Stimulated activated CD4-positive, alpha-beta T cell treated with anti-CD3 and anti-CD28 coated beads, Interleukin-1b, Interleukin-23, amount 100 ng/mL, for 1 hour (primary cell): ENCODE results near the gene CUL4A.

Source experiments
- DNase-seq, 2 donors: peaks; one replicate each; pipeline ENCODE4 v3.0.0-alpha.2; 2020; ENCODE audit warnings: low read depth in 2 of 2

The CUL4A gene

GRCh38 chr13:113208421-113209335 lies 735 bp upstream of the CUL4A start, which contains the start of gene PCID2:
Gene PCID2 (minus strand): TSS chr13:113208669. CDS start chr13:113208634, 35 bp downstream.
- peak; percentile 80 to 90 for DNase-seq

DNA sequence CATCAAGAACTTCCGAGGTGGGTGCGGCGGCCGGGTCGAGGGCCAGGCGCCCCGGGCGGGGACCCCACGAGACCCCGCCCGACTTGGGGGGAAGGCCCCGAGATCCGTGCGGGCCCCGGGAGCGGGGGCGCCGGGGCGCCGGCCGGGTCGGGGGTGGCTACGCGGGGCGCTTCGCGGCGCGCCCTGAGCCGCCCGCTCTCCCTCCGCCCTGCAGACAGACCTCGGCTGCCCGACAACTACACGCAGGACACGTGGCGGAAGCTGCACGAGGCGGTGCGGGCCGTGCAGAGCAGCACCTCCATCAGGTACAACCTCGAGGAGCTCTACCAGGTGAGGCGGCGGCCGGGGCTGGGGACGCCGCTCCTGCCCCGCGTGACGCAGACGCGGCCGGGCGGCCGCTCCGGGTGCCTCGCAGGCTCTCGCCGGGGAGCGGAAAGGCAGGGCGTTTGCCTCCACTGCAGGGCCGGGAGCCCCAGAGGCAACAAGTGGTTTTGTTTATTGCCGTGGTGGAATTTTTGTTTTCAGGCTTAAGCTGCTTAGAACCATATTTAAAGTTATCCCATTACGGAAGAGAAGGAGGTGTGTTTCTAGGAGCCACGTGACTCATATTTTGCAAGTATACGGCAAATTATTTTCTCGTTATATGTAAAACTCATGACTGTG lies 477 bp downstream of the CUL4A start:
- DNase-seq: peak; percentile 36 to 37

GRCh38 chr13:113210833-113211232 lies 1.4 kb downstream of the CUL4A start:
- DNase-seq: no peak

GRCh38 chr13:113211774-113212173 lies 2.4 kb downstream of the CUL4A start:
- no peak for DNase-seq

DNA sequence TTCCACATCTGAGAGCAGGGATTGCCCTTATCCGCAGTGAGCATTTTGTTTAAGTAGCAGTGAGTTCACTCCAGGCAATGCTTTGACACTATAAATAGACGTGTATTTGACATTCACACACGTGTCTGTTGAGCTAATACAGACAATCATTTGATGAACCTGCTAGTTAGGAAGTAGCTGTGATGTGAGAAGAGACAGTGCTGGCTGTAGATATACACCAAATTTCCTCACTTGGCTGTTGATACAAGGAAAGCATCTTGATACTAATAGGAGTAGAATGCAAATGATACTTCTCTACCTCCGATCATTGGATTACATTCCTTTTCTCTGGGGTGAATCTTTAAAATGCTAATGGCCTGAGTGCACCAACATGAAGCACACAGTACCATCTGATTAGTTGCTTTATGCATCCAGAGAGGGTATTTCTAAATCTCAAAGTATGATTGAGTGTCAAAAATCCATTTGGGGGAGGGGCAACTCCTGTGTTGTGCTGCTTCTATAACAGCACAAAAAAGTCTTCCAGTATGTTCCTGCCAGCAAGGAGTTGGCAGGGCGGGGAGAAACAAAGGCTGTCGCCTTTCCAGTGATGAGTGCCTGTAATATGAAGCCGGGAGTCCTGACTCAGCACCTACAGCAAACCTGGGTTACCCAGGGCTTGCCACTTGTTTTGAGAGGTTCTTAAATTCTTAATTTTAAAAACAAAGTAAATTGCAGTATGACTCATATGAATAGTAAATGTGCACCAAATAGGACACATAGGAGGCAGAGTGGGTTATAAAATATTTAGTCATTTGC lies 7.0 kb downstream of the CUL4A start:
- no peak for DNase-seq

GRCh38 chr13:113218586-113218985 lies 9.2 kb downstream of the CUL4A start:
- DNase-seq: no peak

DNA sequence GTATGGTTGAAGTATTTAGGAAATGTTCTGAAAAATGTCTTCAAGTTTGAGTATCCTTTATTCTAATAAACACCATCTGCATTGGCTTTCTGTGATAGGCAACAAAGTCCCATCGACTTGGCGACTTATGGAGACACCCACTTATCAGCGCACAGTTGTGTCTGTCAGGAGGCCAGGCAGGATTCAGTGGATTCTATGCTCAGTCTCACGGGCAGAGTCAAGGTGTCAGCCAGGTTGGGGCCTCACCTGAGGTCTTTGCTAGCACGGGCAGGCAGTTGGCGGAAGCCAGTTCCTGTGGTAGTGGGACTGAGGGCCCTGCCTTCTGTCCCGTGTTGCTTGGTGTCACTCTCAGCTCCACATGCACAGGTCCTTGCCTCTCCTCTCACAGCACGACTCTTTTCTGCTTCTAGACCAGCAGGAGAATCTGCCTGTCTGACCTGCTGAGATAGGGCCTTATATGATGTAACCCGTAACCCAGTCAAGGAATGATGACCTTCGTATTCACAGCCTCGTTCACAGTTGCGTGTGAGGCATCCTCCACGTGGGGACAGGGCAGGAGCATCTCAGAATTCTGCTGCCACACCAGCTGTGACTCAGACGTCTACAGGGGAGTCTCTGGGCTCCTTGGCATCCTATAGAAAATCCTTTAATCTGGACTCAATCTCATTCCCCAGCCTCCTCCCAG lies 10.0 kb downstream of the CUL4A start:
- no peak for DNase-seq

DNA sequence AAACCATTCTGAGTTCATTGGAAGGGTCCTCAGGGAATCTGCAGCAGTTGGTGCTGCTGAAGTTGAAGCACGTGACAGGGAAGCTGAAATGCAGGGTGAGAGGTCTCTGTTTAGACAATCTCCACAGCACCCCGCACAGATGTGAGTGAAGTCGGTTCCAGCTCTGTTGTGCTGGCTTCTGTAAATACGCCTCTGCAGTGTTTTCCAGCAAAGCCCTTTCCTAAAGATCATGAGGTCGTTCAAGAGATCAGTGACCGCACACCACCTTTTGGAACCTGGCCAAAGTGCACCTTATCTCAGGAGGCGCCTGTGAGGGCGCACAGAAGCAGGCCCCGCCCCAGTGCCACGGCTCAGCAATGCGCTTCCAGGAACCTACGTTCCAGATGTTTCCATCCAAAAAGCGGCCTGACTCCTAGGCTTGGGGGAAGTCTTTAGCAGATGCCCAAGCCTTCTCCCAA lies 10.8 kb downstream of the CUL4A start:
- DNase-seq: no peak

GRCh38 chr13:113220877-113221276 lies 11.5 kb downstream of the CUL4A start:
- DNase-seq: no peak

- no peak for DNase-seq
Observed at GRCh38 chr13:113223070-113223469, 13.7 kb downstream of the CUL4A start.

DNA sequence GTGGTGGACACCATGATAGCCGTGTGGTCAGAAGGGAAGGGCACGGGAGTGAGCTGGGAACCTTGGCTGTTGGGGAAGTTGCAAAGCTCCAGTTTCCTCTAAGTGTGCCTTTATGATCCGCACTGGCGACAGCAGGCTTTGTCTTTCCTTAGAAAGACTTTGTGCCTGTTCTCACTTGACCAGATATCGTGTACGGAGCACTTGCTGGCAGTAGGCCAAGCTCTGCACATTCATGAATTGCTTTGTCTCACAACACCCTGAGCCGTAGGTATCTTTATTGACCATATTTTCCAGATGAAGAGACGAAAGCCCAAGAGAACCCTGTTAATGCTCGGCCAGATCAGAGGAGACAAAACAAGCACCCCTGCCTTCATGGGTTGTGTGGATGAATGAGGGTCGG lies 15.1 kb downstream of the CUL4A start:
- DNase-seq: no peak

DNA sequence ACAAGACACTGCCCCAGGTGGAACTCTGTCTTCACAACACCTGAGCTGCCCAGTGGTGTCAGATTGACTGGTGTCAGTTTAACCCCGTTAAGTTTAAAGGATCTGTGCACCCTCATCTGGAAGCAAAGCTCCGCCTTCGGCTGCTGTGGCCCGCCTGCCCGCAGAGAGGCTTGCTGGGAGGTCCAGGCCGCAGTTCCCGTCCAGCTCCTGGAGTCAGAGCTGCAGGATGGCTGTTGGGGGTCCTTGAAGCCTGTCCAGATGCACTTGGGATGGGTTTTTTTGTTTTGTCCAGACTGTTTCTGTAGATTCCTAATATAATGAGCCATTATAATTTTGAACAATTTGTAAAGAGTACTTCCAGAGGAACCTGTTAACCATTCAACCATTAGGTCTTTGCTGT lies 16.1 kb downstream of the CUL4A start:
- DNase-seq: no peak

DNA sequence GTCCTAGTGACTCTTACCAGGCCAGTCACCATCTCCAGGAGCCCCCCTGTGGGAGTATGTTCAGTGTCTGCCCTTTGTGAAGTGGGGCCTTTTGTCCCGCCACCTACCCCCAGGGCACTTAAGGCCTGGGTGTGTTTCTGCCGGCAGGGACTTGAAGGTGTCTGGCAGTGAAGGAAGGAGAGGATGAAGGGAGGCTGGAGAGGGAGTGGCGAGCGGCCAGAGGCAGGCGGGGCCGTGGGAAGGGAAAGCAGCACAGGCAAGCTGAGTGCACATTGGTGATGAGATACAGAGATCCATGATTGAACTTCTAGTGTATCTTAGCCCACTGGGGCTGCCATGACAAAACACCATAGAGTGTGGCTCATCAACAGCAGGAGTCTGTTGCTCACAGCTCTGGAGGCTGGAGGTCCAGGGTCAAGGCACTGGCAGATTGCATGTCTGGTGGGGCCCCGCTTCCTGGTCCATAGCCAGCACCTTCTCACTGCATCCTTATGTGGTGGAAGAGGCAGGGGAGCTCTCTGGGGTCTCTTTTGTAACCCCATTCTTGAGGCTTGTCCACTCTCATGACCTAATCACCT lies 17.5 kb downstream of the CUL4A start:
- DNase-seq: no peak

GRCh38 chr13:113229161-113229560 lies 19.7 kb downstream of the CUL4A start:
- DNase-seq: no peak

GRCh38 chr13:113229791-113230190 lies 20.4 kb downstream of the CUL4A start:
- no peak for DNase-seq

DNA sequence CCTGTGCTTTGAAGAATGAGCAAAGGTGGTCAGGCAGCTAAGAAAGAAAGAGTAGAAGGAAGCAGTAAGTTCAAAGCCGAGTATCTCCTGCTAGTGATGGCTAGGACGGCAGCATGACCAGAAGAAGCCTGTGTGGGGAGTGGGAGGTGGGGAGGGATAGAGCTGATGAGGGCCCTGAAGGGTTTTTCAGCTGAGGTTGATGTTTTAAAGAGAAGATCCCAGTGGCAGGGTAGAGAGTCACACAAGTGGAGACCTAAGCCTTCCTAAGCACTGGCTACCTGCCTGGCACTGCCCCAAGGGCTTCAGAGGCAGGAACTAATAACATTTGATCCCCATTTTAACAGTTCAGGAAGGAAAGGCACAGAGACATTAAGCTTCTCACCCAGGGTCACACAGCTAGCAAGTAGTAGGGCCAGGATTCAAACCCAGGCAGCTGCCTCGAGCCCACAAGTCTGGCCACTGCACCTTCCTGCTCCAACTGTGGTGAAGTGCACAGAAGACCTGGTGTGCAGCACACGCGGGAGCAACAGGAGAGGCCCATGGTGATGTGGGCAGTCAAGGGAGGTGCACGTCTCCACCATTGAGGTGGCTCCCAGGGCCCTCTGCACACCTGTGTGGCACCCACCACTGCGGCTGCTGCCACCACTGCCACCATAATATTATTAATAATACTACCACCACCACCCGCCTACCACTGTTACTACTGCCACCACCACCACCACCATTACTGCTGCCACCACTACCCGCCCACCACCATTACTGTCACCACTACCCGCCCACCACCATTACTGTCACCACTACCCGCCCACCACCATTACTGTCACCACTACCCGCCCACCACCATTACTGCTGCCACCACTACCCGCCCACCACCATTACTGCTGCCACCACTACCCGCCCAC lies 22.1 kb downstream of the CUL4A start:
- DNase-seq: no peak

- DNase-seq: no peak
Observed at GRCh38 chr13:113232208-113233003, 23.0 kb downstream of the CUL4A start.

- DNase-seq: no peak
Observed at GRCh38 chr13:113233101-113233500, 23.7 kb downstream of the CUL4A start.

DNA sequence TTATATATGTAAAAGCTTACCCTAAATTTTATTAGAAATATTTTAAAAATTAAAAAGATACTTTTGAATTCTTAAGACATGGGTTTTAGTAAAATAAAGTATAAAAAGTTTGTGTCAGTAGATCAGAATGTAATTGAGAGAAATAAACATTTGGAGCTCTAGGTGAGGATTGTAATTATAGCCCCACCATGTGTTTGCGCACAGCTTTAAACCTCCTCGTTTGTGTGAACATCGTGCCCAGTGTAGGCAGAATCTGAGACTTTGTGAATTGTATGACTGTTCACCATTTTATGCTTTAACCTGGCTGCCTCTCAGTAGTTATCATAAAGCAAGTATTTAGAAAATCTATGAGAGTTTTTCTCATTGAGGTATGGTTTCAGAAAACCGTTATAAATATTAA lies 29.1 kb downstream of the CUL4A start:
- no peak for DNase-seq
